Peyer's patch (tissue), 4 donors: Measurements from ENCODE around the gene RAPGEF2.

Source experiments
- POLR2A ChIP-seq, 2 donors: fragments of 450-650 bp; IDR thresholded peaks; one replicate each; pipeline ENCODE4 v1.5.1; 2017; ENCODE audit warnings: antibody characterized with exemption in 2 of 2, mild to moderate bottlenecking in 2 of 2, moderate library complexity in 2 of 2
- TF ChIP-seq, protein P1 (sequence below), 6 experiments: fragments of 450-650 bp in 4 of 6; fragments of 200-600 bp in 2 of 6; sonication (generic) in 1 of 6; IDR thresholded peaks; one replicate each; pipeline ENCODE4 v1.5.1; 2017 to 2019; ENCODE audit warnings: antibody characterized with exemption in 6 of 6, mild to moderate bottlenecking in 3 of 6, moderate library complexity in 1 of 6

DNA sequence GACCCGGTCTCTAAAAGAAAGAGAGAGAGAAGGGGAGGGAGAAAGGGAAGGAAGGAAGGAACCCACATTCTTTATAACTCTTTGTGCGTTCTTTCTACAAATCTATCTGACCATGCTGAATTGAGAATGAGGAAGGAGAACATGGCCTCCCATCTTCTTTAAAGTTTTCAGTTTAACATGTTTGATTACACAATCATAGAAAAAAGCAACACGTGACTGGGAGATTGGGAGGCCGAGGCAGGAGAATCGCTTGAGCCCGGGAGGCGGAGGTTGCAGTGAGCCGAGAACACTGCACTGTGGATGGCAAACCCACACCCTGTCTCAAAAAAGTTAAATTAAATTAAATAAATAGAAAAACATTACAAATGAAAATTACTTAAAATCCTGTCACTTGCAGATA lies 254.5 kb downstream of the RAPGEF2 start:
- TF ChIP-seq POLR2A (IDR thresholded peaks at IDR 0.05), result no peak
- TF ChIP-seq, protein P1, sequence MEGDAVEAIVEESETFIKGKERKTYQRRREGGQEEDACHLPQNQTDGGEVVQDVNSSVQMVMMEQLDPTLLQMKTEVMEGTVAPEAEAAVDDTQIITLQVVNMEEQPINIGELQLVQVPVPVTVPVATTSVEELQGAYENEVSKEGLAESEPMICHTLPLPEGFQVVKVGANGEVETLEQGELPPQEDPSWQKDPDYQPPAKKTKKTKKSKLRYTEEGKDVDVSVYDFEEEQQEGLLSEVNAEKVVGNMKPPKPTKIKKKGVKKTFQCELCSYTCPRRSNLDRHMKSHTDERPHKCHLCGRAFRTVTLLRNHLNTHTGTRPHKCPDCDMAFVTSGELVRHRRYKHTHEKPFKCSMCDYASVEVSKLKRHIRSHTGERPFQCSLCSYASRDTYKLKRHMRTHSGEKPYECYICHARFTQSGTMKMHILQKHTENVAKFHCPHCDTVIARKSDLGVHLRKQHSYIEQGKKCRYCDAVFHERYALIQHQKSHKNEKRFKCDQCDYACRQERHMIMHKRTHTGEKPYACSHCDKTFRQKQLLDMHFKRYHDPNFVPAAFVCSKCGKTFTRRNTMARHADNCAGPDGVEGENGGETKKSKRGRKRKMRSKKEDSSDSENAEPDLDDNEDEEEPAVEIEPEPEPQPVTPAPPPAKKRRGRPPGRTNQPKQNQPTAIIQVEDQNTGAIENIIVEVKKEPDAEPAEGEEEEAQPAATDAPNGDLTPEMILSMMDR (IDR thresholded peaks at IDR 0.05), result no peak
